SK-N-MC (cell line): ENCODE measurements around the gene FAP.

Experiments
- EZH2 ChIP-seq: fragments of 200-600 bp; sonication (generic); IDR thresholded peaks from one replicate; pipeline ENCODE4 v1.6.1; 2017; ENCODE audit warnings: antibody characterized with exemption
- POLR2AphosphoS5 ChIP-seq: IDR thresholded peaks from 2 replicates; pipeline ENCODE4 v1.6.1; 2012; ENCODE audit warnings: mild to moderate bottlenecking, low read depth, low read length, borderline replicate concordance

- TF ChIP-seq POLR2AphosphoS5 (no peak), EZH2 (no peak)
Measured at GRCh38 chr2:162257425-162257824, 14.2 kb upstream of the FAP start.
